DND-41 (cell line): Measurements from ENCODE around the gene RUFY3.
A peak's percentile ranks its signal among the peaks of the same experiment; 100 is the strongest.

Experiments
- ATAC-seq: fragments of 200-7000 bp; cut with Tn5 transposase; 3 replicates; pipeline ENCODE4 v1.9.1; 2021; ENCODE audit warnings: low read depth; ENCODE audit not compliant: insufficient read depth
- DNase-seq: peaks from one replicate; pipeline ENCODE4 v3.0.0-alpha.2; 2020
- H2AFZ ChIP-seq: 2 replicates; pipeline ENCODE4 v1.6.0; 2012; ENCODE audit warnings: low read depth, low read length
- H3K27ac ChIP-seq: 2 replicates; pipeline ENCODE4 v1.5.1; 2012; ENCODE audit warnings: low read length, inconsistent platforms
- H3K27me3 ChIP-seq: fragments of 200-600 bp; sonication (generic); 2 replicates; pipeline ENCODE4 v1.6.0; 2012; ENCODE audit warnings: low read length, mild to moderate bottlenecking, inconsistent platforms; ENCODE audit not compliant: insufficient read depth, poor library complexity
- H3K36me3 ChIP-seq: 2 replicates; pipeline ENCODE4 v1.5.1; 2012; ENCODE audit warnings: low read length, inconsistent platforms; ENCODE audit not compliant: insufficient read depth
- H3K4me1 ChIP-seq: 2 replicates; pipeline ENCODE4 v1.5.1; 2012; ENCODE audit warnings: mild to moderate bottlenecking, low read length; ENCODE audit not compliant: insufficient read depth
- H3K4me2 ChIP-seq: 2 replicates; pipeline ENCODE4 v1.6.0; 2012; ENCODE audit warnings: mild to moderate bottlenecking, moderate library complexity, low read length, inconsistent platforms; ENCODE audit not compliant: insufficient read depth
- H3K4me3 ChIP-seq, 2 experiments: fragments of 200-600 bp in 1 of 2; shearing (Covaris generic) in 1 of 2; 2 replicates each; pipeline ENCODE4 v1.5.1; 2012 to 2016; ENCODE audit warnings: inconsistent platforms in 2 of 2, low read length in 2 of 2, mild to moderate bottlenecking in 2 of 2, low read depth in 1 of 2, moderate library complexity in 1 of 2
- H3K79me2 ChIP-seq: 2 replicates; pipeline ENCODE4 v1.6.0; 2012; ENCODE audit warnings: low read length, inconsistent platforms; ENCODE audit not compliant: insufficient read depth
- H3K9ac ChIP-seq: 2 replicates; pipeline ENCODE4 v1.6.0; 2012; ENCODE audit warnings: low read depth, mild to moderate bottlenecking, inconsistent platforms, low read length, moderate library complexity
- H3K9me3 ChIP-seq: 2 replicates; pipeline ENCODE4 v1.5.1; 2012; ENCODE audit warnings: low read length, moderate library complexity, mild to moderate bottlenecking, inconsistent platforms; ENCODE audit not compliant: insufficient read depth, severe bottlenecking
- H4K20me1 ChIP-seq: 2 replicates; pipeline ENCODE4 v1.6.0; 2012; ENCODE audit warnings: low read length; ENCODE audit not compliant: insufficient read depth
- CTCF ChIP-seq: IDR thresholded peaks from 2 replicates; pipeline ENCODE4 v1.5.1; 2012; ENCODE audit warnings: borderline replicate concordance, low read length, moderate library complexity, mild to moderate bottlenecking; ENCODE audit not compliant: poor library complexity, severe bottlenecking; ENCODE audit errors: extremely low read depth
- EZH2 ChIP-seq: IDR thresholded peaks from 3 replicates; pipeline ENCODE4 v1.6.1; 2012; ENCODE audit warnings: borderline replicate concordance, low read depth, mild to moderate bottlenecking, moderate library complexity, low read length, inconsistent platforms; ENCODE audit not compliant: severe bottlenecking

RUFY3 gene

GRCh38 chr4:70711599-70711998 is 10.2 kb upstream of the RUFY3 start:
- H3K9ac ChIP-seq: no peak overlapping the region
- H3K4me2 ChIP-seq: peak overlapping the region; percentile 10; the same call in 1 of the 2 replicates
- no peak for TF ChIP-seq CTCF
- no peak for DNase-seq
- H3K79me2 ChIP-seq: peaks cover 100% of the 10 kb centered on the region
- H4K20me1 ChIP-seq: peaks cover 6% of the 10 kb centered on the region; the same call in 1 of the 2 replicates
- no peaks in the 10 kb centered on the region for H3K27me3 ChIP-seq
- no peak overlapping the region for H3K4me3 ChIP-seq
- peak overlapping the region; percentile 46 for H3K27ac ChIP-seq
- H3K4me1 ChIP-seq: peaks cover 67% of the 10 kb centered on the region
- ATAC-seq: no peak
- H3K9me3 ChIP-seq: no peaks in the 10 kb centered on the region
- H2AFZ ChIP-seq: no peak overlapping the region
- H3K36me3 ChIP-seq: peaks cover under 1% of the 10 kb centered on the region

GRCh38 chr4:70712150-70712549 is 9.6 kb upstream of the RUFY3 start:
- Histone ChIP-seq H3K36me3 (no peaks in the 10 kb centered on the region; the same call in 1 of the 2 replicates), H3K4me3 (no peak overlapping the region), H4K20me1 (peaks cover 6% of the 10 kb centered on the region; the same call in 1 of the 2 replicates), H3K9ac (no peak overlapping the region), H3K4me1 (peaks cover 61% of the 10 kb centered on the region), H3K27ac (peak overlapping the region; percentile 15; the same call in 1 of the 2 replicates), H3K79me2 (peaks cover 100% of the 10 kb centered on the region), H2AFZ (no peak overlapping the region), H3K27me3 (no peaks in the 10 kb centered on the region), H3K9me3 (no peaks in the 10 kb centered on the region), H3K4me2 (no peak overlapping the region)
- no peak for TF ChIP-seq CTCF
- no peak for TF ChIP-seq EZH2
- DNase-seq (no peak), ATAC-seq (no peak)

- Histone ChIP-seq H3K79me2 (peaks cover 99% of the 10 kb centered on the region), H3K36me3 (no peaks in the 10 kb centered on the region), H3K4me2 (no peak overlapping the region), H2AFZ (no peak overlapping the region), H3K9ac (no peak overlapping the region), H3K4me1 (peaks cover 55% of the 10 kb centered on the region), H3K9me3 (no peaks in the 10 kb centered on the region), H3K27ac (peak overlapping the region; percentile 39), H3K27me3 (no peaks in the 10 kb centered on the region), H4K20me1 (peaks cover 6% of the 10 kb centered on the region; the same call in 1 of the 2 replicates), H3K4me3 (no peak overlapping the region)
- TF ChIP-seq EZH2: no peak
- TF ChIP-seq CTCF: no peak
- ATAC-seq (no peak), DNase-seq (no peak)
Observed at GRCh38 chr4:70712604-70713452, 8.9 kb upstream of the RUFY3 start.
